ENCODE results near the gene HSD11B2. TPM values are rescaled to one million over a fixed set of nuclear protein-coding genes. Genes with fewer than 3 reads are reported as not detected.
A peak's percentile ranks its signal among the peaks of the same experiment; 100 is the strongest.

Gene HSD11B2
- total and polyA plus RNA-seq, 2 of the 8 experiments (the other 6 are each of a cell fraction or from before 2014, with no cell fraction given): 28.7 to 32.9 TPM

GRCh38 chr16:67430504-67430976, 381 bp upstream of the HSD11B2 start (continued):
- TF ChIP-seq SIX5 (IDR thresholded peaks at IDR 0.05; ENCODE audit: low read depth, low read length) (no peak), SUZ12 (IDR thresholded peaks at IDR 0.05; ENCODE audit: low read length) (no peak), HDAC6 (IDR thresholded peaks at IDR 0.05; ENCODE audit: low read depth, low read length) (no peak), NRF1 (IDR thresholded peaks at IDR 0.05; ENCODE audit: low read depth, low read length) (no peak), FOSL1 (IDR thresholded peaks at IDR 0.05; ENCODE audit: insufficient read depth, low read depth, low read length) (no peak), POLR2AphosphoS5 (IDR thresholded peaks at IDR 0.05; ENCODE audit: low read depth, low read length) (0 out of 2 replicates have a peak, but pooled peaks have one; percentile 15), JUN (IDR thresholded peaks at IDR 0.05; ENCODE audit: low read depth, low read length) (no peak), EGR1 (IDR thresholded peaks at IDR 0.05; ENCODE audit: borderline replicate concordance, low read depth, low read length) (no peak), SIRT6 (IDR thresholded peaks at IDR 0.05; ENCODE audit: low read length) (no peak), HDAC2 (IDR thresholded peaks at IDR 0.05; ENCODE audit: borderline replicate concordance in 1 of 2, low read depth in 2 of 2, low read length in 2 of 2) (no peak; a peak in 1 of 4 replicates), EZH2 (IDR thresholded peaks at IDR 0.05; ENCODE audit: low read depth, low read length, severe bottlenecking) (peak; percentile 40), RAD21 (IDR thresholded peaks at IDR 0.05 in 1 of 2, conservative IDR thresholded peaks at IDR 0.05 in 1 of 2; ENCODE audit: low read depth in 2 of 2, low read length in 2 of 2) (no peak), SAP30 (IDR thresholded peaks at IDR 0.05; ENCODE audit: insufficient read depth, insufficient replicate concordance, low read length) (no peak), KDM1A (IDR thresholded peaks at IDR 0.05; ENCODE audit: borderline replicate concordance, low read length) (no peak), MAFK (IDR thresholded peaks at IDR 0.05; ENCODE audit: low read depth, low read length) (no peak), EP300 (IDR thresholded peaks at IDR 0.05; ENCODE audit: borderline replicate concordance in 1 of 2, low read depth in 2 of 2, low read length in 2 of 2) (no peak), SRF (IDR thresholded peaks at IDR 0.05; ENCODE audit: low read depth, low read length) (no peak), RXRA (IDR thresholded peaks at IDR 0.05; ENCODE audit: insufficient read depth, low read depth, low read length) (no peak)
- TF ChIP-seq, protein P1, sequence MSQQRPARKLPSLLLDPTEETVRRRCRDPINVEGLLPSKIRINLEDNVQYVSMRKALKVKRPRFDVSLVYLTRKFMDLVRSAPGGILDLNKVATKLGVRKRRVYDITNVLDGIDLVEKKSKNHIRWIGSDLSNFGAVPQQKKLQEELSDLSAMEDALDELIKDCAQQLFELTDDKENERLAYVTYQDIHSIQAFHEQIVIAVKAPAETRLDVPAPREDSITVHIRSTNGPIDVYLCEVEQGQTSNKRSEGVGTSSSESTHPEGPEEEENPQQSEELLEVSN (IDR thresholded peaks at IDR 0.05): peak; percentile 83
- TF ChIP-seq, protein P2, sequence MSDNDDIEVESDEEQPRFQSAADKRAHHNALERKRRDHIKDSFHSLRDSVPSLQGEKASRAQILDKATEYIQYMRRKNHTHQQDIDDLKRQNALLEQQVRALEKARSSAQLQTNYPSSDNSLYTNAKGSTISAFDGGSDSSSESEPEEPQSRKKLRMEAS (IDR thresholded peaks at IDR 0.05): peak; percentile 95
